NCI-H1105 treated with DMSO at 0.1 percent for 48 hours (cell line): Measurements from ENCODE around the gene ZSCAN5C.
A peak's percentile ranks its signal among the peaks of the same experiment; 100 is the strongest.
"Not testable (repeated sequence)": the region's sequence is repeated elsewhere in the genome, so short reads cannot be mapped to it uniquely, and the experiment has no call there.

Experiments used
- DNase-seq: peaks from one replicate; lab custom pipeline; 2025; lab: John Stamatoyannopoulos, UW

ZSCAN5C gene, protein sequence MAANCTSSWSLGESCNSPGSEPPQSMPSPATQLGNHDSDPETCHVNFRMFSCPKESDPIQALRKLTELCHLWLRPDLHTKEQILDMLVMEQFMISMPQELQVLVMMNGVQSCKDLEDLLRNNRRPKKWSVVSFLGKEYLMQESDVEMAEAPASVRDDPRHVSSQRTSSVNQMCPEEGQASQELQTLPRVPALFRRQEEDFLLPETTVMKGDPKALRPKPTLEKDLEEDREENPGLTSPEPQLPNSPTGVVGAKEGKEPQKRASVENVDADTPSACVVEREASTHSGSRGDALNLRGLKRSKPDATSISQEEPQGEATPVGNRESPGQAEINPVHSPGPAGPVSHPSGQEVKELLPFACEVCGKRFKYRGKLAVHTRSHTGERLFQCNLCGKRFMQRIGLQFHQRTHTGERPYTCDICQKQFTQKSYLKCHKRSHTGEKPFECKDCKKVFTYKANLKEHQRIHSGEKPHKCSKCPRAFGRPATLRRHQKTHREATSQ

DNA sequence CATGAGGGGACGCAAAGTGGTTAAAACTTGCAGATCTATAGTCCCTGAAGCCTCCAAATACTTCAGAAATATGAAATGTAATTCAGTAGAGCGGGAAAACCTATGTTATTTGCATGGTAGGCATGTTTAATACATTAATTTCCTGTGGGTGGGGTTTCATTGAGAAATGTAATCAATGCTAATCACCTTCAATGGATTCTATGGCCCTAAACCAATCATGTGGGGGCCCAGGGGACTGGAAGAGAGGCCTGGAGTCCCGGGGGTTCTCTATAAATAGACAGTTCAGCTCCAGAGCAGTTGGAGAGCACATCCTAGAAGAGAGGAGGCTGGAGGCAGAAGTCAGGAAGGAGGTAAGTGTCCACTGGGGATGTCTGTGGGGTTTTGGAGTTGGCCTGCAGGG is at the start of gene ZSCAN5C:
Gene ZSCAN5C, plus strand, starts transcription at position 301 of the 400 bp plus-strand sequence. CDS start 3,641 bp downstream, outside the sequence.
- no peak for DNase-seq

DNA sequence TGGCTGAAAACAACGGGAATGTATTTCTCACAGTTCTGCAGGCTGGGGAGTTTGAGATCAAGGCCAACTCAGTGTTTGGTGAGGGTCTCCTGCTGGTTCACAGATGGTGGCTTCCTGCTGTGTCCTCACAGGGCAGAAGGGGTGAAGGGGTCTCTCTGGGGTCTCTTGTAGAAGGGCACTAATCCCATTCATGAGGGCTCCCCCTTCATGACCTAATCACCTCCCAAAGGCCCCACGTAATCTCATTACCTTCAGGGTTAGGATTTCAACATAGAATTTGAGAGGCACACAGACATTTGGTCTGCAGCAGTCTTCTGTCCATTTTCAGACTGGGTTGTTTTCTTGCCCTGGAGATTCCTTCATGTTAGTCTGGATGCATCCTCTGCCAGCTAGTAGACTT is 49.4 kb upstream of the ZSCAN5C start:
- no peak for DNase-seq

DNA sequence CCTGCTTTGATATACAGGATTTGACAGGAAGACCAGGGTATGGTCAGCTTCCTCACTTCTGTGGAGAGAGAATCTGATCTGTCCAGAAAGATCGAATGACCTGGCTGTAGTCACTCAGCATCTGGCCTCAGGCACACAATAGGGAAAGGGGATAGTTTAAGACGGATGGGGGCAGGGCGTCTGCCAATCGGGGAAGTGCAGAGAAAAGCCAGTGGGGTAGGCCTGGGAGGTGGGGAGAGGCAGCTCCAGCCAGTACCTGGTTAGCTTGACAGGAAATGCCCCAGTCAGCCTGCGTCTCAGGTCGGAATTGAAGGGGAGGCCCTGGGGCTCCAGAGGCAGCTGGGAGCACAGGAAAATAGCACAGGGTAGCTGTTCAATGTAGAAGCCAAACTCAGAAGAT is 48.6 kb upstream of the ZSCAN5C start:
- no peak for DNase-seq

DNA sequence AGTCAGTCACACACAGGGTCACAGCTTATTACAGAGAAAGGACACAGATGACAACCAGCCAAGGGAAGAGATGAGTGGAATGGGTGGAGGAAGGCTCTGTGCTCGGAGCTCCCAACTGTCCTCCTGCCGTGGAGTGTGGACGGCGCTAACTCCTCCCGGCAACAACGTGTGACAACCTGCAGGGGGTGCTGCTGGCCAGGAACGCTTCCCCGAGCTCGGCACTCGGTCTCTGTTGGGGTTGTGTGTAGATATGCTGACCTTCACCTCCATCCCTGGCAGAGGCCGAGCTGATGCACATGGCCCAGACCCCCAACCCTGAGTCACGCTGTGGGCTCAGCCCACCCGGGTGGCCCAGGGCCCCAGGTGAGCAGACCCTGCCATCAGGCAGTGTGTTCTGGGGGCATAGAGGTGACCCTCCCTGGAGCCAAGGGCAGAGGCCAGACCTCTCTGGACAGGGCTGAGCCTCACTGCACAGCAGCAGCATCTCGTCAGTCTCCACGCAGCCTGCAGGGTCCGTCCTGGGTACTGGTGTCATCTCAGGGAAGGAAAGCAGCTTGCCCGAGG is 46.9 kb upstream of the ZSCAN5C start:
- DNase-seq: no peak

DNA sequence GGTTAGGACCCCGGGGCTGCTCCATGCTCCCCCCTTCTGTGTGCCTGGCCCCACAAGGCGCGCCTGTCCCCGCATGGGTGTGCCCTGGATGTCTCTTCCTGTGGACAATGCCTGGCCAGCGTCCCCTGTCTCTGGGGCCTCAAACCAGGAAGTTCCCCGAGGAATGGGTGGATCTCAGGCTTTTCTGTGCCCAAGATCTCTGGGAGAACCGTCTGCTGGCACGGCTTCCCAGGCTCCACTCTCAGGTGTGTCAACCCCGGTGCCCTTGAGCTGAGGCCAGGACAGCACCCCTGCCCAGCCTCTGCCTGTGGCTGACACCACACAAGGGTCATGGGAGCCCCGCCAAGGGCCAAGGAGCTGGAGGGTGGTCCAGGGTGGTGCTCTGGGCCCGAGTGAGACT is 45.3 kb upstream of the ZSCAN5C start:
- no peak for DNase-seq

DNA sequence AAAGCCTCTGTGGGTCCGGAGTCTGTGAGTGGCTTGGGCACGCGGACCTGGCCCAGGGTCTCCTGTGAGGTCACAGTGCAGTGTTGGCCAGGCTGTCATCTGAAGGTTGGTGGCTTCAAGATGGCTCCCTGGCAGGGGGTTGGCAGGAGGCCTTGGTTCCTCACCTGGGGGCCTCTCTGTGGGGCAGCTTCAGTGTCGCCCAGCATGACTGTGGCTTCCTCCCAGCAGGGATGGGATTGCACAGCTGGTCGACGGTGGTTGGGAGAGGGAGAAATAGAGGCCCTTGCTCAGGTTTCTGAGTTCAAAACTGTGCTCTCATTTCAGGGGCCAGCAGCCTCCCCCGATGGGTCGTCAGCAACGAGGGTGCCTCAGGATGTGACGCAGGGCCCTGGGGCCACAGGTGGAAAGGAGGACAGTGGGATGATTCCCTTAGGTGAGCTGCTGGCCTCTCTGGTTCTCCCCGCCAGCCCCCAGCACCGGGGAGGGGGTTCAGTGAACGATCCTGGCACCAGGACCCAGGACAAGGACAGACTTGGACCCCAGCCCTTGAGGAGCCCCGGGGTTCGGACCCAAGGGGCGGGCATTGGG is 43.8 kb upstream of the ZSCAN5C start:
- no peak for DNase-seq

DNA sequence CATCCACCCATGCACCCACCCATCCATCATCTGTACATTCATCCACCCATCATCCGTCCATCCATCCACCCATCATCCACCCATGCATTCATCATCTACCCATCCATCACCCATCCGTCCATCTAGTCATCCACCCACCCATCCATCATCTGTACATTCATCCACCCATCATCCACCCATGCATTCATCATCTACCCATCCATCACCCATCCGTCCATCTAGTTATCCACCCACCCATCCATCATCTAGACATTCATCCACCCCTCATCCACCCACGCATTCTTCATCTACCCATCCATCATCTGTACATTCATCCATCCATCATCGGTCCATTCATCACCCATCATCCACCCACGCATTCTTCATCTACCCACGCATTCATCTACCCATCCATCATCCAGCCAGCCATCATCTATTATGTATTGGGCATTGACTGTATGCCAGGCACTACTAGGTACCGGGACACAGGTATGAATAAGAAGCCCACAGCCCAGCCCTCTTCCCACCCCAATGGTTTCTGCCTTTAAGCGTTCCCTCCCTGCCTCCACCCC is 43.0 kb upstream of the ZSCAN5C start:
- DNase-seq: no peak

DNA sequence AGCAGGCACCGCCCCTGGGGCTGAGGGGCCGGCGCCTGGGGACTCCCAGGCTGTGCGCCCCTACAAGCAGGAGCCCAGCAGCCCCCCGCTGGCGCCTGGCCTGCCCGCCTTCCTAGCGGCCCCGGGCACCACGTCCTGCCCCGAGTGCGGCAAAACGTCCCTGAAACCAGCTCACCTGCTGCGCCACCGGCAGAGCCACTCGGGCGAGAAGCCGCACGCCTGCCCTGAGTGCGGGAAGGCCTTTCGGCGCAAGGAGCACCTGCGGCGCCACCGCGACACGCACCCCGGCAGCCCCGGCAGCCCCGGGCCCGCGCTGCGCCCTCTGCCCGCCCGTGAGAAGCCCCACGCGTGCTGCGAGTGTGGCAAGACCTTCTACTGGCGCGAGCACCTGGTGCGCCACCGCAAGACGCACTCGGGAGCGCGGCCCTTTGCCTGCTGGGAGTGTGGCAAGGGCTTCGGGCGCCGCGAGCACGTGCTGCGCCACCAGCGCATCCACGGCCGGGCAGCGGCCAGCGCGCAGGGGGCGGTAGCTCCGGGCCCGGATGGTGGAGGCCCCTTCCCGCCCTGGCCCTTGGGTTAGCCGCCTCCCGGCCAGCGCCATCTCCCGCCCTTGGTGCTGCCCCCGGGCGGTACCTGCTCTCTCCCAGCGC is 42.3 kb upstream of the ZSCAN5C start:
- no peak for DNase-seq

DNA sequence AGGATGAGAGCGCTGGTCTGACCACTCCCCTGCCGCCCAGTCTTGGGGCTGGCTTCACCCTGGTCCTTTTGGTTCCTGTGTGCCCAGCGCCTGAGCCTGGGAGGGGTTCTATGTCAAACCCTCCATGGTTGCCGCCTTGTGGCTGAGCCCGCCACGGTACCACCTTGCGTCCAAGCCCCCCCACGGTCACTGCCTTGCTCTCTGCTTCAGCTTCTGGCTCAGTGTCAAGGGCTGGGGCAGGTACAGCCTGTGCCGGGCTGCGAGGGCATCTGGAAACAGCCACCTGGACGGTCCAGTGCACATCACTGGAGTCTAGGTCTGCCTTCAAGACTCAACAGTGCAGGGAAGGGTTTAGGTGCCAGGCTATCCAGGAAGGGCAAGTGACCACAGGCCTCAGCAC is 40.5 kb upstream of the ZSCAN5C start:
- no peak for DNase-seq

DNA sequence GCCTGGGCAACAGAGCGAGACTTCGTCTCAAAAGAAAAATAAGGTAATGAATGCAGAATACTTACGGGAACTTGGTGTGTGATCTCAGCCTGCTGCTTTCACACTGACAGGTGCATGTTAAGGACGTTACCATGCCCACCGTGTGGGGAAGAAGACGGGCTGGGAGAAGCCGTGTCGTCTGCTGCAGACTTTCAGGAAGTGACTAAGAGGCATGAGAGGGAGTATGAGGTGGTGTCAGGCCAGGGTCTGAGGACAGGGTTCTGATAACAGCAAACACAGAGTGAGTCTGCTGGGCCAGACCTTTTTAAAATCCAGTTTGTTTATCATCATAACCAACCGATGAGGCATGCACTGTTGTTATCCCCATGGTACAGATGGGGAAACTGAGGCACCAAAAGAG is 39.8 kb upstream of the ZSCAN5C start:
- DNase-seq: no peak

DNA sequence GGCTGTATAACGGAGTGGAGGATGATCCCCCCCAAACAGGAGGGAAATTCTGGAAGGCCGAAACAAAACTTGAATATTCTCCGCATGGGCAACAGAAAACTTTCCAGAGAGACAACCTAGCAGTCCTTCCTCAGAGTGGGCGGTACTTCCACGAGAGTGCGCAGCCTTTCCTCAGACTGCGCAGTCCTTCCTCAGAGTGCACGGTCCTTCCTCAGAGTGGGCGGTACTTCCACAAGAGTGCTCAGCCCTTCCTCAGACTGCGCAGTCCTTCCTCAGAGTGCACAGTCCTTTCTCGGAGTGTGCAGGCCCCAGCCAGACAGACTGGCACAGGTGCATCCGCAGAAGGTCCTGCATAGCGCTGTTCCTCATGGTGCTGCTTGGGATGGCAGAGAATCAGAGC is 39.0 kb upstream of the ZSCAN5C start:
- DNase-seq: no peak

DNA sequence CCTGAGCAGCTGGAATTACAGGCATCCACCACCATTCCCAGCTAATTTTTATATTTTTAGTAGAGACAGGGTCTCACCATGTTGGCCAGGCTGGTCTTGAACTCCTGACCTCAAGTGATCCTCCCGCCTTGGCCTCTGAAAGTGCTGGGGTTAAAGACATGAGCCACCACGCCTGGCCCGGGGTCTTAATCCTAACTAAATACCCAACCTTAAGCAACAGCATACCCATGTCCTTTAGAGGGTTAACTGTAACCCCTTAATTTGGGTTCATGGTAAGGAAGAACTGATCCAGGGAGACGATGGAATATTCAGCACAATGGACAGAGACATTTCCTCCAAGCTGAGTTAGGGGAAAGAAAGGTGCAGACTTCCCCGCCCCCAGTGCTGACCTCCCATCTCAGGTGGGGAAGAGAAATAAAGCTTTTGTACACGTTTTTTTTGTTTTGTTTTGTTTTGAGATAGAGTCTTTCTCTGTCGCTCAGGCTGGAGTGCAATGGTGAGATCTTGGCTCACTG is 35.0 kb upstream of the ZSCAN5C start:
- no peak for DNase-seq

DNA sequence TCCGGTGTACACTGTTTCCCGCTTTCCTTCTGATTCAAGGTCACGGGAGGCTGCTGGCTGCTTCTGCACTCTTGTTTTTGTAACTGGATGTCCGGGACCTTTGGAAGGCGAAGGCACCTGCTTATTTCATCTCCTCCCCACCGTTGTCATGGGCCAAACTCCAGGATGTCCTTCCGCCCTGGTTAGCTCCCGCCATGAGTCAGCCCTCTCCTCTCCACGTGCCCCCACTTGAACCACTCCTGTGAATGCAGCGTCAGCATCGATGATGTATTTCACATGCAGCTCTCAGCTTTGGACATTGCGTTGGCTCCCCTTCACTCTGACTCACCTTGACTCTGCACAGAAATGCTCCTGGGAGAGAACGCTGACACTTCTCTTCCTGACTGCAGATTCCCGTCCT is 31.8 kb upstream of the ZSCAN5C start:
- no peak for DNase-seq

DNA sequence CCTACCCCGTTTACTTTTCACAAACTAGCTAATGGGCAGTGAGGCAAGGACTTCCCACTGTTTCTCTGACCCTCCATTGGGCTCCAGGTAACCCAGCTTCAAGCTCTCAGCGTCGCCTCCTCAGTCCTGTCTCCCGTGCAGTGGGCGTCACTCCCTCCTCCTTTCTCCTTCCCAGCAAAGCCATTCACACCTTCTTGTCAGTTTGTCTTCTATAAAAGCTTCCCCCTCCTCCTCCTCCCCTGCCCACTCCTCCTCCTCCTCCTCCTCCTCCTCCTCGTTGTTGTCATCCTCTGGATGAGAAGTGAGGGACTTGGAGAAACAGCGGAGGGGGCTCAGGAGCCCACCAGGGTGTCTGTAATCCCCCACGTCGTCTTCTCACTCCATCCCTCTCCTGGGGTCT is 28.0 kb upstream of the ZSCAN5C start:
- DNase-seq: no peak

DNA sequence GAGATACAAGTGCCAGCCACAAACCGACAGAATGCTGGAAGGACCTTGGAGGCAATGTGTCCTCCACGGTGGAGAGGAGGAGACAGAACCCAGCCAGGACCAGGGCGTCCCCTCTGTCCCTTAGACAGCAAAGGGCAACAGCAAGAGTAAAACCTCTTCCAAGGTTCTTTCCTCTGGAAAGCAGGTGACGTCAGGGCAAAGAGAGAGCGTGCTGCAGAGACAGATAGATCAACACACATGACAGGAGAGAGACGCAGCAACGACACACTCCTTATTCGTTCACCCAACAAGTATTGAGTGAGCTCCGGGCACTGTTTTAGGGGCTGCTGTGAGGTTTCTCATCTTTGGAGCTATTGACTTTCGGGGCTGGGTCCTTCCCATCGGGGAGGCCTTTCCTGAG is 27.5 kb upstream of the ZSCAN5C start:
- DNase-seq: no peak

DNA sequence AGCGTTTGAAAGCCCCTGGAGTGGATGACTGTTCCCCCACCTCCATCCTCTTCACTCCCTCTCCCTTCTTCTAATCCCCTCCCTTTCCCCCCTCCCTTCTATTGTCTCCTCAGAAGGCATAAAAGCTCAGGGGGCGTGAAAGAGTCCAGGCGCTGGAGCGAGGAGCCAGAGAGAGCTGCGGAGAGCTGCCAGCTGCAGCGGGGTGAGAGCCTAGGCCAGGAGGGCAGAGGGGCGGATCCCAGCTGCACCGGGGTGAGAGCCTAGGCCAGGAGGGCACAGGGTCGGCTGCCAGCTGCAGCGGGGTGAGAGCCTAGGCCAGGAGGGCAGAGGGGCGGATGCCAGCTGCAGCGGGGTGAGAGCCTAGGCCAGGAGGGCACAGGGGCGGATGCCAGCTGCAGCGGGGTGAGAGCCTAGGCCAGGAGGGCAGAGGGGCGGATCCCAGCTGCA is 26.2 kb upstream of the ZSCAN5C start, which contains the start of gene GALP:
Gene GALP, plus strand, starts transcription at position 148 of the 447 bp plus-strand sequence. CDS start 1,101 bp downstream, outside the sequence.
- not testable (repeated sequence) for DNase-seq

DNA sequence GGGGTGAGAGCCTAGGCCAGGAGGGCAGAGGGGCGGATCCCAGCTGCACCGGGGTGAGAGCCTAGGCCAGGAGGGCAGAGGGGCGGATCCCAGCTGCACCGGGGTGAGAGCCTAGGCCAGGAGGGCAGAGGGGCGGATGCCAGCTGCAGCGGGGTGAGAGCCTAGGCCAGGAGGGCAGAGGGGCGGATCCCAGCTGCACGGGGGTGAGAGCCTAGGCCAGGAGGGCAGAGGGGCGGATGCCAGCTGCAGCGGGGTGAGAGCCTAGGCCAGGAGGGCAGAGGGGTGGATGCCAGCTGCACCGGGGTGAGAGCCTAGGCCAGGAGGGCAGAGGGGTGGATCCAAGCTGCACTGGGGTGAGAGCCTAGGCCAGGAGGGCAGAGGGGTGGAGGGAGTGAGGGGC is 25.8 kb upstream of the ZSCAN5C start:
- DNase-seq: not testable (repeated sequence)

DNA sequence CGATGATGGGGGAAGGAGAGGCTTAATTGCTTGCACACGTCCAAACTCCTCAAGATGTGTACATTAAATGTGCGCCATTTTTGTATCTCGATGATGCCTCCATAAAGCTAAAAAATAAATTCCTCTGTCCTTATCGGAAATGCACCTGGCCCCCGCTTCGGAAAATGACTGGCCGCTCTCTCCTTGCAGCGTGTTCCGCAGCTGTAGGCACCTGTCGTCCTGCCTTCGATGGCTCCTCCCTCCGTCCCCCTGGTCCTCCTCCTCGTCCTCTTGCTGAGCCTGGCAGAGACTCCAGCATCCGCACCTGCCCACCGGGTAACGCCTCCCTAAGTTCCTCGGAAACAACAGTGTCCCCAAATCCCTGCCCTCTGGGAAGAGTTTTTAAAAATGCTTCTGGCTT is 25.2 kb upstream of the ZSCAN5C start:
- DNase-seq: peak; percentile 38

DNA sequence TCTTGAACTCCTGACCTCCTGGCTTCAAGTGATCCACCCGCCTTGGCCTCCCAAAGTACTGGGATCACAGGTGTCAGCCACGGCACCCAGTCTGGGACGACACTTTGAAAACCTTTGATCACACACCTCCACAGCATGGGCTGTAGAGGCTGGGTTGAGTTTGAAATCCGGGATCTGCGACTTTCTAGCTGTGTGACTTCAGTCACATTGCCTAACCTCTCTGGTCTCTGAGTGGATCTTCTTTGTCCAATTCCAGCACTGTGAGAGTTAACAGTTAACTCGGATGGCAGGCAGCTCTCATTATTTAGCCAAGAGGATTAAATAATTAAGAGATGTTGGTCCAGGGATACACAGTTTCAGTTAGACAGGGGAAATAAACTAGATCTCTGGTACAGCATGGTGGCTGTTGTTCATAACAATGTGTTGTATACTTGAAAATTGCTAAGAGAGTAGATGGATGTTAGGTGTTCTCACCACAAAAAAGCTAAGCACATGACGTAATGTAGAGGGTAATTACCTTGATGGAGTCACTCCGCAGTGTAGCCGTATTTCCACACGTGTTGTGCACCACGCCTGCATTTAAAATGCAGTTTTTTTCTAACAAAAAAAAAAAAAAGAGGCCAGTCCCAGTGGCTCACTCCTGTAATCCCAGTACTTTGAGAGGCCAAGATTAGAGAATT is 24.4 kb upstream of the ZSCAN5C start:
- no peak for DNase-seq

DNA sequence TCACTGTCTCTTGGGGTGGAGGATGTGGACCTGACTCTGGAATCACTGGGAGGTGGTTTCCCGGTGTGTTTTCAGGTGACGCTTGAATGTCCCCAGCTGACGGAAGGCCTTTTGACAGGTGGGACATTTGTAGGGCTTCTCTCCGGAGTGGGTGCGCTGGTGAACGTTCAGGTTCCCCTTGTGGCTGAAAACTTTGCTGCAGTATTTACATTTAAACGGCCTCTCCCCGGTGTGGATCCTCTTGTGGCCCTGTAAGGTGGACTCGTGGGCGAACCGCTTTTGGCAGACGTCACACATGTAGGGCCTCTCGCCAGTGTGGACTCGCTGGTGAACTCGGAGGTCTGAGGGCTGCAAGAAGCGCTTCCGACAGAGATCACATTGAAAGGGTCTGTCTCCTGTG is 12.3 kb upstream of the ZSCAN5C start:
- DNase-seq: no peak

DNA sequence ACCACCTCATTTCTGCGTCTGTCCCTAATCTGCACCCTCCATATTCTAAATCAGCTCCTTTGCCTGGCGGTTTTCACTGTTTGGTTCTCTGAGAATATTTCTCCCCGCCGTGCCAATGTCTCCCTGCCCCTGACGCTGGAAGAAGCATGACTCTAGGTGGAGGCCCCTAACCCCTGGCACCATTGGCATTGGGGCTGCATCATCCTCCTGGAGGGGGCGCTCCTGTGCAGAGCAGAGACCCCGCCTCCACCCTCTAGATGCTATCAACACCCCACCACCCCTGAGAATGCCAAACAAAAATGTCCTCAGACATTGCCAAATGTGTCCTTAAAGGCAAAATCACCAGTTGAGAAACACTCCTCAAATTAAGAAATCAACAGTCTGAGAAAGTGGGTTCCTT is 11.0 kb upstream of the ZSCAN5C start:
- no peak for DNase-seq
